HepG2 (cell line): Measurements from ENCODE around the gene FRK. TPM values are rescaled to one million over a fixed set of nuclear protein-coding genes. Genes with fewer than 3 reads are reported as not detected.
A peak's percentile ranks its signal among the peaks of the same experiment; 100 is the strongest.

Experiments used
- ARID5B ChIP-seq: IDR thresholded peaks from 2 replicates; pipeline ENCODE4 v1.4.0; 2020; ENCODE audit warnings: mild to moderate bottlenecking, missing genetic modification reagents
- CEBPB ChIP-seq: IDR thresholded peaks from 2 replicates; pipeline ENCODE4 v1.6.1; 2011; ENCODE audit warnings: low read depth, low read length, improper control_type of control experiment, borderline replicate concordance
- FOXA3 ChIP-seq: IDR thresholded peaks from 2 replicates; pipeline ENCODE4 v1.6.1; 2016; ENCODE audit warnings: missing genetic modification reagents, missing compliant biosample characterization
- HBP1 ChIP-seq: IDR thresholded peaks from 2 replicates; pipeline ENCODE4 v1.6.1; 2016; ENCODE audit warnings: low read depth, control low read depth
- HCFC1 ChIP-seq: fragments of 150-350 bp; IDR thresholded peaks from 2 replicates; pipeline ENCODE4 v1.6.1; 2014; ENCODE audit warnings: low read depth, low read length
- MED1 ChIP-seq: sonication (generic); formaldehyde crosslinking; IDR thresholded peaks from 2 replicates; pipeline ENCODE4 v1.4.0; 2020; ENCODE audit warnings: missing genetic modification reagents
- MTA1 ChIP-seq: sonication (generic); formaldehyde crosslinking; IDR thresholded peaks from 2 replicates; pipeline ENCODE4 v1.4.0; 2020; ENCODE audit warnings: missing genetic modification reagents, mild to moderate bottlenecking, borderline replicate concordance
- PAXIP1 ChIP-seq: sonication (generic); formaldehyde crosslinking; conservative IDR thresholded peaks from 2 replicates; pipeline ENCODE4 v1.4.0; 2020; ENCODE audit warnings: mild to moderate bottlenecking, missing genetic modification reagents, moderate library complexity
- TFAP4 ChIP-seq: sonication (generic); IDR thresholded peaks from 2 replicates; pipeline ENCODE4 v1.6.1; 2016; ENCODE audit warnings: low read depth, borderline replicate concordance
- ZKSCAN1 ChIP-seq: fragments of 150-350 bp; IDR thresholded peaks from 2 replicates; pipeline ENCODE4 v1.6.1; 2014; ENCODE audit warnings: low read length
- ZMYM2 ChIP-seq: sonication (generic); formaldehyde crosslinking; IDR thresholded peaks from 2 replicates; pipeline ENCODE4 v1.8.0; 2022; ENCODE audit warnings: mild to moderate bottlenecking, missing genetic modification reagents
- ZNF20 ChIP-seq: sonication (generic); formaldehyde crosslinking; IDR thresholded peaks from 2 replicates; pipeline ENCODE4 v1.4.0; 2020; ENCODE audit warnings: mild to moderate bottlenecking, moderate library complexity, missing genetic modification reagents
- ZNF574 ChIP-seq: sonication (generic); formaldehyde crosslinking; IDR thresholded peaks from 2 replicates; pipeline ENCODE4 v1.4.0; 2020; ENCODE audit warnings: missing genetic modification reagents
- ZNF660 ChIP-seq: sonication (generic); formaldehyde crosslinking; IDR thresholded peaks from 2 replicates; pipeline ENCODE4 v1.5.1; 2020; ENCODE audit warnings: mild to moderate bottlenecking, low read depth, missing genetic modification reagents, borderline replicate concordance
- ZNF800 ChIP-seq: sonication (generic); formaldehyde crosslinking; IDR thresholded peaks from 2 replicates; pipeline ENCODE4 v1.4.0; 2020; ENCODE audit warnings: missing genetic modification reagents
- polyA plus RNA-seq, 8 experiments: library from polyadenylated mRNA; depleted of rRNA in 3 of 8; stranded (reverse) in 7 of 8; unstranded in 1 of 8; fragments of >200 nt; fragmentation: Illumina TruSeq in 4 of 8; extraction: Trizol in 4 of 8; gene quantifications; 2 replicates each; pipeline versions ENCODE4 v1.2.1 to v1.2.3, GENCODE V29; 2011 to 2016; ENCODE audit warnings: low read depth in 4 of 8, missing spikeins in 1 of 8, mixed read lengths in 1 of 8; ENCODE audit not compliant: insufficient read depth in 1 of 8
- total RNA-seq, 5 experiments: library from RNA; depleted of rRNA; stranded (reverse); fragments of >200 nt; fragmentation: Illumina TruSeq; extraction: Trizol; gene quantifications; 2 replicates each; pipeline ENCODE4 v1.2.3, GENCODE V29; 2016; ENCODE audit warnings: low read depth in 1 of 5

The FRK gene
- total and polyA plus RNA-seq, 2 of the 13 experiments (the other 11 are each of a cell fraction or from before 2014, with no cell fraction given) = 1.3 to 2.9 TPM

- TF ChIP-seq ZNF574 (CRISPR knock-in tag) (no peak), MED1 (CRISPR knock-in tag) (peak; percentile 47), HCFC1 (no peak), ZNF20 (CRISPR knock-in tag) (no peak), HBP1 (CRISPR knock-in tag) (peak; percentile 72; the same call in 1 of the 2 replicates), MTA1 (CRISPR knock-in tag) (no peak), TFAP4 (peak; percentile 66; the same call in 1 of the 2 replicates), PAXIP1 (CRISPR knock-in tag) (peak; percentile 21; the same call in 1 of the 2 replicates), ARID5B (CRISPR knock-in tag) (peak; percentile 77), ZKSCAN1 (no peak), CEBPB (peak; percentile 89), ZNF800 (no peak), FOXA3 (CRISPR knock-in tag) (peak; percentile 65; the same call in 1 of the 2 replicates), ZMYM2 (peak; percentile 63; the same call in 1 of the 2 replicates), ZNF660 (CRISPR knock-in tag) (no peak)
Observed at GRCh38 chr6:116072368-116072767, 11.7 kb upstream of the FRK start (continued).
